IMR-90 (cell line): ENCODE results near the gene CCDC50. TPM values are rescaled to one million over a fixed set of nuclear protein-coding genes. Genes with fewer than 3 reads are reported as not detected.

Experiments used
- ATAC-seq: fragments of 200-7000 bp; cut with Tn5 transposase; 2 replicates; pipeline ENCODE4 v1.9.1; 2020; ENCODE audit warnings: low read depth, mild to moderate bottlenecking, moderate library complexity
- BruUV-seq: library from RNA; stranded (reverse); fragments of 400-500 nt; replicated peaks from 2 replicates; lab custom pipeline; 2021; lab: Mats Ljungman, UMichigan
- CTCF ChIA-PET: fragments of 300-600 bp; formaldehyde crosslinking; extraction: SDS; loops from one replicate; lab custom pipeline; 2021; ENCODE audit warnings: antibody characterized with exemption; lab: Yijun Ruan, JAX
- POLR2A ChIA-PET: fragments of 300-600 bp; sonication (Branson Sonifier 250); formaldehyde crosslinking; loops from one replicate; lab custom pipeline; 2022; ENCODE audit warnings: antibody characterized with exemption; ENCODE audit not compliant: unreplicated experiment; lab: Charles Lee
- DNase-seq: peaks from one replicate; pipeline ENCODE4 v3.0.0; 2013
- H2AFZ ChIP-seq: replicated peaks from 2 replicates; pipeline ENCODE3; 2013; ENCODE audit warnings: low read length, mild to moderate bottlenecking; ENCODE audit not compliant: poor library complexity
- H2AK5ac ChIP-seq: 2 replicates; pipeline ENCODE4 v1.6.1; 2013; ENCODE audit warnings: low read depth, low read length, inconsistent platforms
- H2AK9ac ChIP-seq: replicated peaks from 2 replicates; pipeline ENCODE3; 2013; ENCODE audit warnings: mild to moderate bottlenecking, low read depth, low read length, moderate library complexity; ENCODE audit not compliant: poor library complexity
- H2BK120ac ChIP-seq: 2 replicates; pipeline ENCODE4 v1.6.1; 2013; ENCODE audit warnings: low read depth, low read length, inconsistent platforms
- H2BK15ac ChIP-seq: 3 replicates; pipeline ENCODE4 v1.6.1; 2013; ENCODE audit warnings: low read depth, low read length, inconsistent platforms
- H2BK20ac ChIP-seq: 2 replicates; pipeline ENCODE4 v1.6.1; 2013; ENCODE audit warnings: low read depth, mild to moderate bottlenecking, inconsistent platforms, low read length, moderate library complexity
- H2BK5ac ChIP-seq: 2 replicates; pipeline ENCODE4 v1.6.1; 2013; ENCODE audit warnings: mild to moderate bottlenecking, low read depth, low read length, inconsistent platforms; ENCODE audit not compliant: poor library complexity, severe bottlenecking
- H3K14ac ChIP-seq: replicated peaks from 2 replicates; pipeline ENCODE4 v1.6.1; 2013; ENCODE audit warnings: low read depth, low read length, inconsistent platforms
- H3K18ac ChIP-seq: 2 replicates; pipeline ENCODE4 v1.6.1; 2013; ENCODE audit warnings: low read depth, low read length, control low read depth
- H3K23ac ChIP-seq: 2 replicates; pipeline ENCODE4 v1.6.1; 2013; ENCODE audit warnings: low read depth, low read length, inconsistent platforms
- H3K27ac ChIP-seq: 2 replicates; pipeline ENCODE4 v1.5.1; 2013; ENCODE audit warnings: mild to moderate bottlenecking, control low read depth, low read length; ENCODE audit not compliant: insufficient read depth
- H3K27me3 ChIP-seq: 2 replicates; pipeline ENCODE4 v1.6.1; 2013; ENCODE audit warnings: low read length; ENCODE audit not compliant: control insufficient read depth, insufficient read depth
- H3K36me3 ChIP-seq: 2 replicates; pipeline ENCODE4 v1.6.1; 2013; ENCODE audit warnings: low read length, mixed read lengths; ENCODE audit not compliant: control insufficient read depth, insufficient read depth
- H3K4ac ChIP-seq: 2 replicates; pipeline ENCODE4 v1.6.1; 2013; ENCODE audit warnings: low read depth, low read length, inconsistent platforms
- H3K4me1 ChIP-seq: 2 replicates; pipeline ENCODE4 v1.6.1; 2013; ENCODE audit warnings: low read length, mixed read lengths; ENCODE audit not compliant: control insufficient read depth, insufficient read depth
- H3K4me2 ChIP-seq: 2 replicates; pipeline ENCODE4 v1.6.1; 2013; ENCODE audit warnings: low read depth, mild to moderate bottlenecking, control low read depth, low read length, moderate library complexity
- H3K4me3 ChIP-seq: 2 replicates; pipeline ENCODE4 v1.5.1; 2013; ENCODE audit warnings: low read depth, mild to moderate bottlenecking, control low read depth, low read length, moderate library complexity; ENCODE audit not compliant: insufficient read depth
- H3K56ac ChIP-seq: 2 replicates; pipeline ENCODE4 v1.6.1; 2013; ENCODE audit warnings: low read length, inconsistent platforms; ENCODE audit not compliant: insufficient read depth; ENCODE audit errors: extremely low read depth
- H3K79me1 ChIP-seq, 2 experiments: 2 replicates each; pipeline ENCODE4 v1.6.1; 2013; ENCODE audit warnings: low read length in 2 of 2, inconsistent platforms in 1 of 2, low read depth in 1 of 2
- H3K9ac ChIP-seq: 2 replicates; pipeline ENCODE4 v1.6.1; 2013; ENCODE audit warnings: low read depth, low read length, control low read depth
- H3K9me1 ChIP-seq: 2 replicates; pipeline ENCODE4 v1.6.1; 2013; ENCODE audit warnings: low read length, inconsistent platforms; ENCODE audit not compliant: insufficient read depth
- H3K9me3 ChIP-seq: 2 replicates; pipeline ENCODE4 v1.6.1; 2013; ENCODE audit warnings: low read length; ENCODE audit not compliant: control insufficient read depth, insufficient read depth
- H4K20me1 ChIP-seq: 2 replicates; pipeline ENCODE4 v1.6.1; 2013; ENCODE audit warnings: low read length, inconsistent platforms; ENCODE audit not compliant: insufficient read depth
- H4K5ac ChIP-seq: 2 replicates; pipeline ENCODE4 v1.6.1; 2013; ENCODE audit warnings: mild to moderate bottlenecking, low read depth, low read length, control low read depth
- H4K8ac ChIP-seq, 2 experiments: 2 replicates each; pipeline ENCODE4 v1.6.1; 2013; ENCODE audit warnings: low read depth in 2 of 2, low read length in 2 of 2, control low read depth in 1 of 2, inconsistent platforms in 1 of 2
- H4K91ac ChIP-seq: 2 replicates; pipeline ENCODE4 v1.6.1; 2013; ENCODE audit warnings: low read depth, low read length, inconsistent platforms; ENCODE audit not compliant: insufficient read depth
- BHLHE40 ChIP-seq: fragments of 150-350 bp; IDR thresholded peaks from 2 replicates; pipeline ENCODE4 v1.6.1; 2016; ENCODE audit warnings: mild to moderate bottlenecking, low read depth, low read length
- CHD1 ChIP-seq: IDR thresholded peaks from 2 replicates; pipeline ENCODE4 v1.6.1; 2012; ENCODE audit warnings: low read depth, low read length, improper control_type of control experiment
- ELK1 ChIP-seq: fragments of 150-350 bp; IDR thresholded peaks from 2 replicates; pipeline ENCODE4 v1.6.1; 2016; ENCODE audit warnings: low read depth, mild to moderate bottlenecking, low read length, moderate library complexity, borderline replicate concordance
- MAFK ChIP-seq: IDR thresholded peaks from 2 replicates; pipeline ENCODE4 v1.6.1; 2012; ENCODE audit warnings: low read depth, low read length, improper control_type of control experiment
- MAZ ChIP-seq: IDR thresholded peaks from 2 replicates; pipeline ENCODE4 v1.6.1; 2012; ENCODE audit warnings: low read depth, mild to moderate bottlenecking, low read length, improper control_type of control experiment, moderate library complexity, borderline replicate concordance
- MXI1 ChIP-seq: IDR thresholded peaks from 2 replicates; pipeline ENCODE4 v1.6.1; 2012; ENCODE audit warnings: low read depth, mild to moderate bottlenecking, low read length, moderate library complexity, borderline replicate concordance
- NFE2L2 ChIP-seq: fragments of 150-350 bp; IDR thresholded peaks from 2 replicates; pipeline ENCODE4 v1.6.1; 2016; ENCODE audit warnings: low read depth, mild to moderate bottlenecking, low read length
- RAD21 ChIP-seq: IDR thresholded peaks from 2 replicates; pipeline ENCODE4 v1.6.1; 2012; ENCODE audit warnings: low read length, improper control_type of control experiment
- SMC3 ChIP-seq: fragments of 150-350 bp; IDR thresholded peaks from 2 replicates; pipeline ENCODE4 v1.6.1; 2016; ENCODE audit warnings: low read depth, mild to moderate bottlenecking, antibody characterized with exemption, low read length, moderate library complexity
- WGBS, 2 experiments: methylation state at CpG; one replicate each; pipeline versions ENCODE4 v1.1.5 to v1.1.7; 2013; ENCODE audit warnings: missing lambda C conversion rate in 2 of 2; ENCODE audit not compliant: insufficient read length in 1 of 2; ENCODE audit errors: extremely low coverage in 2 of 2; 5-methylcytosine and 5-hydroxymethylcytosine counted together
- dilution Hi-C: fragments of 300-500 bp; cut with HindIII; formaldehyde crosslinking; loops from one replicate; pipeline ENCODE4 v1.14.3; 2018; ENCODE audit warnings: low sequenced_read_pairs; ENCODE audit not compliant: unreplicated experiment
- in situ Hi-C: fragments of 300-500 bp; cut with MboI; formaldehyde crosslinking; loops from 3 replicates; pipeline ENCODE4 v1.14.3; 2019; ENCODE audit warnings: low sequenced_read_pairs, inconsistent platforms, mixed read lengths
- intact Hi-C: fragments of 100-400 bp; cut with micrococcal nuclease; formaldehyde crosslinking; loops from 2 replicates; pipeline ENCODE4 v1.10.0; 2022
- polyA plus RNA-seq, 3 experiments: library from polyadenylated mRNA; depleted of rRNA; stranded (reverse); fragments of >200 nt; gene quantifications; 2 replicates each; pipeline ENCODE4 v1.2.3, GENCODE V29; 2012; ENCODE audit warnings: low replicate concordance in 1 of 3
- total RNA-seq: library from RNA; depleted of rRNA; stranded (reverse); fragments of >200 nt; gene quantifications from 2 replicates; pipeline ENCODE4 v1.2.3, GENCODE V29; 2012
- TF ChIP-seq, protein P1 (sequence below): conservative IDR thresholded peaks from 2 replicates; pipeline ENCODE4 v1.5.1; 2012; ENCODE audit warnings: mild to moderate bottlenecking, low read depth, low read length, improper control_type of control experiment

Gene CCDC50
- total and polyA plus RNA-seq, 2 of the 4 experiments (the other 2 are of a cell fraction) = 59.0 to 63.1 TPM

GRCh38 chr3:191415566-191415965, 86.4 kb downstream of the CCDC50 start:
- in situ Hi-C loops = loop anchor here (5.0 kb wide), 1 partner anchor 1027 kb away; no protein-coding TSS in a partner anchor
- CTCF ChIA-PET = no interaction called here
- H3K9me1 ChIP-seq = no peaks in the 10 kb centered on the region
- H2BK5ac ChIP-seq = no peak overlapping the region
- H3K14ac ChIP-seq = 0 out of 2 replicates have a peak overlapping the region, but pooled peaks have one; percentile 40
- WGBS, 2 experiments = no CpG with 5 or more reads among the region's 9 CpGs
- DNase-seq = no peak
- no peak overlapping the region; the same call in 1 of the 2 replicates for H2BK120ac ChIP-seq
- intact Hi-C loops = loop anchor here (10.0 kb wide), 1 partner anchor 281 kb away; no protein-coding TSS in a partner anchor
- H2BK15ac ChIP-seq = no peak overlapping the region; the same call in 2 of the 3 replicates
- no peak overlapping the region; the same call in 1 of the 2 replicates for H4K91ac ChIP-seq
- no peak overlapping the region for H2AFZ ChIP-seq
- BruUV-seq = no TSS peak
- H4K5ac ChIP-seq = no peak overlapping the region
- no peak overlapping the region for H3K4me2 ChIP-seq
- no peaks in the 10 kb centered on the region for H3K79me1 ChIP-seq
- no peaks in the 10 kb centered on the region for H4K20me1 ChIP-seq
- H3K23ac ChIP-seq = no peak overlapping the region
- TF ChIP-seq ELK1 (no peak), CHD1 (no peak), MAFK (no peak), RAD21 (no peak), MXI1 (no peak), MAZ (no peak), SMC3 (no peak), NFE2L2 (no peak), BHLHE40 (no peak)
- TF ChIP-seq, protein P1, sequence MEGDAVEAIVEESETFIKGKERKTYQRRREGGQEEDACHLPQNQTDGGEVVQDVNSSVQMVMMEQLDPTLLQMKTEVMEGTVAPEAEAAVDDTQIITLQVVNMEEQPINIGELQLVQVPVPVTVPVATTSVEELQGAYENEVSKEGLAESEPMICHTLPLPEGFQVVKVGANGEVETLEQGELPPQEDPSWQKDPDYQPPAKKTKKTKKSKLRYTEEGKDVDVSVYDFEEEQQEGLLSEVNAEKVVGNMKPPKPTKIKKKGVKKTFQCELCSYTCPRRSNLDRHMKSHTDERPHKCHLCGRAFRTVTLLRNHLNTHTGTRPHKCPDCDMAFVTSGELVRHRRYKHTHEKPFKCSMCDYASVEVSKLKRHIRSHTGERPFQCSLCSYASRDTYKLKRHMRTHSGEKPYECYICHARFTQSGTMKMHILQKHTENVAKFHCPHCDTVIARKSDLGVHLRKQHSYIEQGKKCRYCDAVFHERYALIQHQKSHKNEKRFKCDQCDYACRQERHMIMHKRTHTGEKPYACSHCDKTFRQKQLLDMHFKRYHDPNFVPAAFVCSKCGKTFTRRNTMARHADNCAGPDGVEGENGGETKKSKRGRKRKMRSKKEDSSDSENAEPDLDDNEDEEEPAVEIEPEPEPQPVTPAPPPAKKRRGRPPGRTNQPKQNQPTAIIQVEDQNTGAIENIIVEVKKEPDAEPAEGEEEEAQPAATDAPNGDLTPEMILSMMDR = no peak
- no peak for ATAC-seq
- no peak overlapping the region for H2BK20ac ChIP-seq
- H3K9ac ChIP-seq = no peak overlapping the region
- H2AK5ac ChIP-seq = no peak overlapping the region
- H3K4me1 ChIP-seq = peaks cover 3% of the 10 kb centered on the region; the same call in 1 of the 2 replicates
- no peaks in the 10 kb centered on the region for H3K27me3 ChIP-seq
- H3K4me3 ChIP-seq = no peak overlapping the region
- peak overlapping the region; percentile 19 for H2AK9ac ChIP-seq
- no peak overlapping the region for H3K4ac ChIP-seq
- H3K9me3 ChIP-seq = no peaks in the 10 kb centered on the region; the same call in 1 of the 2 replicates
- dilution Hi-C loops = no loop called here
- no peaks in the 10 kb centered on the region for H3K36me3 ChIP-seq
- no peak overlapping the region for H3K18ac ChIP-seq
- H4K8ac ChIP-seq = no peak overlapping the region; a peak in 1 of 4 replicates
- H3K56ac ChIP-seq = no peak overlapping the region
- no peak overlapping the region for H3K27ac ChIP-seq
- POLR2A ChIA-PET = no interaction called here
